Panc1 (cell line): Measurements from ENCODE around the gene ZBTB9. TPM values are rescaled to one million over a fixed set of nuclear protein-coding genes. Genes with fewer than 3 reads are reported as not detected.
"Not testable (repeated sequence)": the region's sequence is repeated elsewhere in the genome, so short reads cannot be mapped to it uniquely, and the experiment has no call there.

ENCODE experiments used
- ATAC-seq: fragments of 200-7000 bp; cut with Tn5 transposase; 2 replicates; pipeline ENCODE4 v1.9.1; 2020; ENCODE audit warnings: mild to moderate bottlenecking, moderate library complexity
- BruUV-seq: library from RNA; stranded (reverse); fragments of 400-500 nt; replicated peaks from 2 replicates; lab custom pipeline; 2021; lab: Mats Ljungman, UMichigan
- CTCF ChIA-PET: fragments of 300-600 bp; sonication (Branson Sonifier 250); formaldehyde crosslinking; loops from one replicate; lab custom pipeline; 2022; ENCODE audit warnings: antibody characterized with exemption; lab: Charles Lee
- POLR2A ChIA-PET: fragments of 300-600 bp; sonication (Branson Sonifier 250); formaldehyde crosslinking; loops from one replicate; lab custom pipeline; 2022; ENCODE audit warnings: antibody characterized with exemption; lab: Charles Lee
- DNase-seq: peaks from one replicate; pipeline ENCODE4 v3.0.0-alpha.2; 2010; ENCODE audit warnings: low read depth, low spot score
- H3K27ac ChIP-seq: 2 replicates; pipeline ENCODE4 v1.5.1; 2011; ENCODE audit warnings: mild to moderate bottlenecking, low read length, inconsistent platforms
- H3K27me3 ChIP-seq: fragments of 200-500 bp; sonication (Bioruptor generic); 2 replicates; pipeline ENCODE4 v1.6.0; 2014; ENCODE audit warnings: low read length, inconsistent platforms; ENCODE audit not compliant: control insufficient read depth, insufficient read depth
- H3K36me3 ChIP-seq: fragments of 200-500 bp; sonication (Bioruptor generic); 2 replicates; pipeline ENCODE4 v1.5.1; 2014; ENCODE audit warnings: inconsistent platforms, mild to moderate bottlenecking, low read length, moderate library complexity; ENCODE audit not compliant: control insufficient read depth, insufficient read depth
- H3K4me1 ChIP-seq: 2 replicates; pipeline ENCODE4 v1.5.1; 2011; ENCODE audit warnings: inconsistent platforms, mild to moderate bottlenecking, low read length, moderate library complexity; ENCODE audit not compliant: control insufficient read depth, insufficient read depth
- H3K4me3 ChIP-seq, 2 experiments: 2 replicates each; pipeline ENCODE4 v1.5.1; 2011 to 2012; ENCODE audit warnings: low read depth in 2 of 2, low read length in 2 of 2, mild to moderate bottlenecking in 2 of 2, inconsistent platforms in 1 of 2, moderate library complexity in 1 of 2
- H3K9me3 ChIP-seq: fragments of 200-500 bp; sonication (Bioruptor generic); 2 replicates; pipeline ENCODE4 v1.5.1; 2014; ENCODE audit warnings: low read depth, mild to moderate bottlenecking, inconsistent platforms, low read length, moderate library complexity; ENCODE audit not compliant: control insufficient read depth, insufficient read depth
- CTCF ChIP-seq: fragments of 450-650 bp; IDR thresholded peaks from 2 replicates; pipeline ENCODE4 v1.5.1; 2017; ENCODE audit warnings: mild to moderate bottlenecking
- POLR2AphosphoS5 ChIP-seq: IDR thresholded peaks from 2 replicates; pipeline ENCODE4 v1.6.1; 2012; ENCODE audit warnings: mild to moderate bottlenecking, low read depth, low read length, moderate library complexity
- REST ChIP-seq, 2 experiments: IDR thresholded peaks; 2 replicates each; pipeline ENCODE4 v1.6.1; 2011 to 2012; ENCODE audit warnings: low read depth in 2 of 2, control low read depth in 1 of 2, low read length in 1 of 2, mild to moderate bottlenecking in 1 of 2, moderate library complexity in 1 of 2; ENCODE audit not compliant: insufficient read depth in 1 of 2
- SIN3A ChIP-seq: IDR thresholded peaks from 2 replicates; pipeline ENCODE4 v1.6.1; 2012; ENCODE audit warnings: low read depth, mild to moderate bottlenecking, low read length, moderate library complexity, borderline replicate concordance; ENCODE audit not compliant: insufficient read depth
- TCF7L2 ChIP-seq: IDR thresholded peaks from 2 replicates; pipeline ENCODE4 v1.6.1; 2011; ENCODE audit warnings: mild to moderate bottlenecking, low read depth, low read length, inconsistent platforms
- in situ Hi-C: cut with HindIII; loops from 2 replicates; pipeline ENCODE4 v1.10.0; 2016; ENCODE audit warnings: low sequenced_read_pairs, low pct_unique_long_range_greater_than_20kb
- intact Hi-C: fragments of 100-400 bp; cut with micrococcal nuclease; formaldehyde crosslinking; loops from one replicate; pipeline ENCODE4 v1.10.0; 2022; ENCODE audit not compliant: unreplicated experiment
- total RNA-seq: library from RNA; stranded (reverse); gene quantifications from one replicate; pipeline ENCODE4 v1.2.1, GENCODE V29; 2021; ENCODE audit not compliant: unreplicated experiment

Gene ZBTB9
- total RNA-seq, 1 experiment from 2014 or later, result 17.6 TPM

GRCh38 chr6:33484673-33485262 is 30.4 kb downstream of the ZBTB9 start:
- BruUV-seq, DNase-seq, H3K36me3 ChIP-seq, CTCF ChIA-PET, H3K9me3 ChIP-seq, ATAC-seq, in situ Hi-C loops, H3K27ac ChIP-seq, H3K27me3 ChIP-seq, intact Hi-C loops, POLR2A ChIA-PET, H3K4me1 ChIP-seq, H3K4me3 ChIP-seq: not testable (repeated sequence)

GRCh38 chr6:33485680-33486079 is 31.3 kb downstream of the ZBTB9 start:
- POLR2A ChIA-PET, H3K4me3 ChIP-seq, ATAC-seq, intact Hi-C loops, H3K27ac ChIP-seq, in situ Hi-C loops, H3K9me3 ChIP-seq, BruUV-seq, H3K4me1 ChIP-seq, DNase-seq, H3K27me3 ChIP-seq, H3K36me3 ChIP-seq: not testable (repeated sequence)
- CTCF ChIA-PET, result interaction anchor here (0.7 kb wide), 1 partner anchor 186 kb away, joined by 9 read pairs; no protein-coding TSS in a partner anchor

GRCh38 chr6:33488339-33488738 is 34.0 kb downstream of the ZBTB9 start:
- POLR2A ChIA-PET, result no interaction called here
- Histone ChIP-seq H3K4me3 (no peak overlapping the region), H3K27me3 (no peaks in the 10 kb centered on the region), H3K9me3 (no peaks in the 10 kb centered on the region), H3K27ac (no peak overlapping the region), H3K36me3 (no peaks in the 10 kb centered on the region), H3K4me1 (no peaks in the 10 kb centered on the region)
- intact Hi-C loops (no loop called here), in situ Hi-C loops (no loop called here)
- DNase-seq (no peak), ATAC-seq (no peak)
- CTCF ChIA-PET, result no interaction called here
- BruUV-seq, result no TSS peak
- no peak for TF ChIP-seq SIN3A

- Histone ChIP-seq H3K4me3 (no peak overlapping the region), H3K27me3 (no peaks in the 10 kb centered on the region), H3K27ac (no peak overlapping the region), H3K36me3 (no peaks in the 10 kb centered on the region), H3K9me3 (no peaks in the 10 kb centered on the region), H3K4me1 (no peaks in the 10 kb centered on the region)
- BruUV-seq, result no TSS peak
- no peak for DNase-seq
- no peak for TF ChIP-seq REST (IDR thresholded peaks at IDR 0.05; ENCODE audit: insufficient read depth in 1 of 2, low read depth in 2 of 2, low read length in 1 of 2)
- no peak for TF ChIP-seq TCF7L2
- TF ChIP-seq CTCF, result no peak; the same call in 1 of the 2 replicates
- TF ChIP-seq SIN3A, result no peak
- TF ChIP-seq POLR2AphosphoS5, result no peak
- ChIA-PET CTCF (interaction anchor here (0.5 to 0.6 kb wide), 2 partner anchors 12 to 17 kb away, joined by 3 to 6 read pairs; no protein-coding TSS in a partner anchor), POLR2A (interaction anchor here (0.9 kb wide), 1 partner anchor 26 kb away, joined by 3 read pairs; no protein-coding TSS in a partner anchor)
- in situ Hi-C loops (no loop called here), intact Hi-C loops (no loop called here)
- peak; percentile 81 for ATAC-seq
These were observed 35.8 kb downstream of the ZBTB9 start for GRCh38 chr6:33490198-33490597.
